Testis (tissue), 3 donors: Measurements from ENCODE around the gene ZBTB7C. TPM values are rescaled to one million over a fixed set of nuclear protein-coding genes. Genes with fewer than 3 reads are reported as not detected.

ENCODE experiments used
- DNase-seq: peaks from one replicate; pipeline ENCODE4 v3.0.0-alpha.2; 2019
- H3K27ac ChIP-seq, 2 donors: fragments of 200-600 bp; sonication (generic); one replicate each; pipeline ENCODE4 v1.5.1; 2019
- H3K27me3 ChIP-seq: fragments of 200-600 bp; sonication (generic); one replicate; pipeline ENCODE4 v1.5.1; 2019
- H3K36me3 ChIP-seq: fragments of 200-600 bp; sonication (generic); one replicate; pipeline ENCODE4 v1.5.1; 2017; ENCODE audit warnings: low read depth; ENCODE audit errors: missing control alignments
- H3K4me1 ChIP-seq: fragments of 200-600 bp; sonication (generic); one replicate; pipeline ENCODE4 v1.5.1; 2019
- H3K4me3 ChIP-seq, 2 donors: fragments of 200-600 bp; sonication (generic); one replicate each; pipeline ENCODE4 v1.5.1; 2017 to 2019
- H3K9me3 ChIP-seq: fragments of 200-600 bp; sonication (generic); one replicate; pipeline ENCODE4 v1.5.1; 2017
- CTCF ChIP-seq, 3 experiments: fragments of 450-650 bp in 2 of 3; fragments of 200-600 bp in 1 of 3; sonication (generic) in 1 of 3; IDR thresholded peaks; one replicate each; pipeline ENCODE4 v1.5.1; 2016 to 2019; ENCODE audit warnings: antibody characterized with exemption in 3 of 3, mild to moderate bottlenecking in 2 of 3, moderate library complexity in 1 of 3
- POLR2A ChIP-seq: fragments of 450-650 bp; IDR thresholded peaks from one replicate; pipeline ENCODE4 v1.6.1; 2017; ENCODE audit warnings: antibody characterized with exemption, mild to moderate bottlenecking, moderate library complexity
- WGBS, 2 donors: methylation state at CpG; one replicate each; pipeline ENCODE4 v1.1.5; 2018; 5-methylcytosine and 5-hydroxymethylcytosine counted together
- intact Hi-C: fragments of 100-400 bp; cut with DNase I; formaldehyde crosslinking; loops from one replicate; pipeline ENCODE4 v1.15.1; 2023; ENCODE audit warnings: low total_unique reads
- polyA plus RNA-seq: library from polyadenylated mRNA; stranded (reverse); fragments of 350-450 nt; fragmentation: Illumina TruSeq; extraction: RNeasy Lipid Tissue Mini Kit (QIAGEN cat#74804); gene quantifications from one replicate; pipeline ENCODE4 v1.2.3, GENCODE V29; 2014; ENCODE audit warnings: low read depth, low replicate concordance; ENCODE audit not compliant: insufficient read depth
- total RNA-seq, 2 donors: library from RNA; depleted of rRNA; stranded (reverse); fragments of >200 nt; gene quantifications; one replicate each; pipeline ENCODE4 v1.2.3, GENCODE V29; 2016

The ZBTB7C gene
- total and polyA plus RNA-seq, 3 donors from 2014 or later: 14.1 to 65.4 (median 42.4) TPM

- H3K36me3 ChIP-seq: no peaks in the 10 kb centered on the region
- WGBS, 2 donors: 77 to 81% methylated on average over 4 of the region's 4 CpGs
- no peak overlapping the region for H3K4me3 ChIP-seq
- DNase-seq: no peak
- no peaks in the 10 kb centered on the region for H3K9me3 ChIP-seq
- no peak for TF ChIP-seq POLR2A
- TF ChIP-seq CTCF (IDR thresholded peaks at IDR 0.05): no peak
- H3K27me3 ChIP-seq: no peaks in the 10 kb centered on the region
- H3K4me1 ChIP-seq: peaks cover 6% of the 10 kb centered on the region
- intact Hi-C loops: no loop called here
- H3K27ac ChIP-seq: no peak overlapping the region
Measured at GRCh38 chr18:48181857-48182256, 227.3 kb downstream of the ZBTB7C start.

GRCh38 chr18:48181087-48181823 lies 227.9 kb downstream of the ZBTB7C start:
- peaks cover 6% of the 10 kb centered on the region for H3K4me1 ChIP-seq
- no peak for DNase-seq
- H3K36me3 ChIP-seq: no peaks in the 10 kb centered on the region
- intact Hi-C loops: no loop called here
- WGBS, 2 donors: 81 to 91% methylated on average over 3 of the region's 3 CpGs
- no peaks in the 10 kb centered on the region for H3K27me3 ChIP-seq
- H3K9me3 ChIP-seq: no peaks in the 10 kb centered on the region
- TF ChIP-seq CTCF (IDR thresholded peaks at IDR 0.05): no peak
- TF ChIP-seq POLR2A: no peak
- no peak overlapping the region for H3K4me3 ChIP-seq
- no peak overlapping the region for H3K27ac ChIP-seq

GRCh38 chr18:48179666-48180065 lies 229.5 kb downstream of the ZBTB7C start:
- intact Hi-C loops: no loop called here
- Histone ChIP-seq H3K36me3 (no peaks in the 10 kb centered on the region), H3K9me3 (no peaks in the 10 kb centered on the region), H3K4me3 (no peak overlapping the region), H3K27ac (no peak overlapping the region), H3K4me1 (no peaks in the 10 kb centered on the region), H3K27me3 (no peaks in the 10 kb centered on the region)
- 62 to 85% methylated on average over 2 of the region's 2 CpGs for WGBS, 2 donors
- TF ChIP-seq POLR2A: no peak
- TF ChIP-seq CTCF (IDR thresholded peaks at IDR 0.05): no peak
- no peak for DNase-seq

- TF ChIP-seq CTCF (IDR thresholded peaks at IDR 0.05) (no peak), POLR2A (no peak)
- intact Hi-C loops: no loop called here
- 85 to 92% methylated on average over 3 of the region's 3 CpGs for WGBS, 2 donors
Measured at GRCh38 chr18:48179001-48179400, 230.2 kb downstream of the ZBTB7C start.

GRCh38 chr18:48176909-48177308 lies 232.3 kb downstream of the ZBTB7C start:
- Histone ChIP-seq H3K9me3 (no peaks in the 10 kb centered on the region), H3K4me1 (peaks cover 19% of the 10 kb centered on the region), H3K36me3 (no peaks in the 10 kb centered on the region), H3K4me3 (no peak overlapping the region), H3K27me3 (no peaks in the 10 kb centered on the region), H3K27ac (no peak overlapping the region)
- TF ChIP-seq CTCF (IDR thresholded peaks at IDR 0.05) (no peak), POLR2A (no peak)
- DNase-seq: no peak
- intact Hi-C loops: no loop called here
- 74 to 84% methylated on average over 4 of the region's 4 CpGs for WGBS, 2 donors

More at GRCh38 chr18:48179001-48179400, 230.2 kb downstream of the ZBTB7C start:
- H3K9me3 ChIP-seq: no peaks in the 10 kb centered on the region
- no peaks in the 10 kb centered on the region for H3K36me3 ChIP-seq
- no peaks in the 10 kb centered on the region for H3K4me1 ChIP-seq
- H3K27me3 ChIP-seq: no peaks in the 10 kb centered on the region
- H3K4me3 ChIP-seq: no peak overlapping the region
- no peak for DNase-seq
- no peak overlapping the region for H3K27ac ChIP-seq
